ENCODE measurements around the gene AGRN.
"Not testable (repeated sequence)": the region's sequence is repeated elsewhere in the genome, so short reads cannot be mapped to it uniquely, and the experiment has no call there.

- TF ChIP-seq CTCF (conservative IDR thresholded peaks at IDR 0.05); ZFX (IDR thresholded peaks at IDR 0.05): not testable (repeated sequence)
Measured at GRCh38 chr1:1065940-1066304, 46.0 kb downstream of the AGRN start.
